GM19452 (cell line): ENCODE measurements around the gene PIP4P1.

ENCODE experiments used
- ATAC-seq: cut with Tn5 transposase; IDR thresholded peaks from one replicate; pipeline ENCODE4 v1.9.1; 2021; ENCODE audit not compliant: unreplicated experiment

Gene PIP4P1

DNA sequence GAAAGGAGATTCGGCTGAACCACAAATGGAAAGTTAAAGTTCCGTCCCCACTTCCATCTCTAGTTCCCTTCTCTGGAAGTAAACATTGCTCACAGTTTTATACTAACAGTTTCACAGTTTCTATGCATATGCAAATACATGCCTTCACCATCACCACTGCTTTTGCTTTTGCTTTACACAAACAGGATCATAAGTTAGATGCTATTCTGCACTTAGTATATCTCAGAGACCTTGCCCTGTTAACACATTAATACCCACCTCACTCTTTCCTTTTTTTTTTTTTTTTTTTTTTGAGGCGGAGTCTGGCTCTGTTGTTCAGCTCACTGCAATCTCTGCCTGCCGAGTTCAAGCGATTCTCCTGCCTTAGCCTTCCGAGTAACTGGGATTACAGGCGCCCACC is 48.8 kb downstream of the PIP4P1 start:
- peak; percentile 61 for ATAC-seq

DNA sequence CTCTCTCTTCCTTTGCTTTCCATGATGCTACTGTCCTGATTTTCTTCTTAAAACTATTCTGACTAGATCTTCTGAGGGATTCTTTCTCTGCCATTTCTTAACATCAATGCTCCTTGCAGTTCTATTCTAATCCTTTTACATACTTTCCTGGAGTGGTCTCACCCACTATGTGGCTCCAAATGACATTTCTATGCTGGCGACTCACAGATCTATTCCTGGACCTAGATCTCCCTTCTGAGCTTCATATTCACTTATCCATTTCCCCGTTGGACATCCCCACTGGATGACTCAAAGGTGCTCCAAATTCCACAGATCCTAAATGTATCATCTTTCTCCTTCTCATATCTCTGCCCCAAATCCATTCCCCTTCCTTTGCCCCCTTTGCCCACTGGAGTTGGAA is 52.0 kb downstream of the PIP4P1 start:
- ATAC-seq: no peak
